AG09319 (cell line): Measurements from ENCODE around the gene ARMH3.

Experiments used
- DNase-seq: peaks from one replicate; pipeline ENCODE4 v3.0.0-alpha.2; 2010; ENCODE audit warnings: low read depth; ENCODE audit errors: extremely low read depth
- TF ChIP-seq, protein P1 (sequence below): IDR thresholded peaks from 2 replicates; pipeline ENCODE4 v1.5.1; 2011; ENCODE audit warnings: low read depth, mild to moderate bottlenecking, inconsistent platforms, low read length, moderate library complexity

ARMH3 gene

DNA sequence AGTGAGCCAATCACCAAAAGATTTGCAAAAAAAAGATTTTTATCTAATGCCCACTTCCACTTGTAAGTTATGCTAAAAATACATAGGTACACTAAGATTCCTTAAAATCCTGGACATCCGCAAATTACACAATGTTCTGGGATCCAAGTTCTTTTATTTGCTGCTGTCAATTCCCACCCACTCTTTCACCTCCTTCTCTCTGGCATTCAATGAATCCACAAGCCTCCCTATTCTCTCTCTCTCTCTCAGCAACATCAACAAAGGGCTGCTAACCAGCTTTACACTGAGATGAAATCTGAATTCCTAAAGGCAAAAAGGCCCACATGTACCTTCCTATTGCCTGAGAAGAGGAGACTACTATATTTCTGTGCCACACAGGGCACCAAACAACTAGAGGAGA, 99.9 kb downstream of the ARMH3 start:
- TF ChIP-seq, protein P1, sequence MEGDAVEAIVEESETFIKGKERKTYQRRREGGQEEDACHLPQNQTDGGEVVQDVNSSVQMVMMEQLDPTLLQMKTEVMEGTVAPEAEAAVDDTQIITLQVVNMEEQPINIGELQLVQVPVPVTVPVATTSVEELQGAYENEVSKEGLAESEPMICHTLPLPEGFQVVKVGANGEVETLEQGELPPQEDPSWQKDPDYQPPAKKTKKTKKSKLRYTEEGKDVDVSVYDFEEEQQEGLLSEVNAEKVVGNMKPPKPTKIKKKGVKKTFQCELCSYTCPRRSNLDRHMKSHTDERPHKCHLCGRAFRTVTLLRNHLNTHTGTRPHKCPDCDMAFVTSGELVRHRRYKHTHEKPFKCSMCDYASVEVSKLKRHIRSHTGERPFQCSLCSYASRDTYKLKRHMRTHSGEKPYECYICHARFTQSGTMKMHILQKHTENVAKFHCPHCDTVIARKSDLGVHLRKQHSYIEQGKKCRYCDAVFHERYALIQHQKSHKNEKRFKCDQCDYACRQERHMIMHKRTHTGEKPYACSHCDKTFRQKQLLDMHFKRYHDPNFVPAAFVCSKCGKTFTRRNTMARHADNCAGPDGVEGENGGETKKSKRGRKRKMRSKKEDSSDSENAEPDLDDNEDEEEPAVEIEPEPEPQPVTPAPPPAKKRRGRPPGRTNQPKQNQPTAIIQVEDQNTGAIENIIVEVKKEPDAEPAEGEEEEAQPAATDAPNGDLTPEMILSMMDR = no peak
- DNase-seq = no peak

DNA sequence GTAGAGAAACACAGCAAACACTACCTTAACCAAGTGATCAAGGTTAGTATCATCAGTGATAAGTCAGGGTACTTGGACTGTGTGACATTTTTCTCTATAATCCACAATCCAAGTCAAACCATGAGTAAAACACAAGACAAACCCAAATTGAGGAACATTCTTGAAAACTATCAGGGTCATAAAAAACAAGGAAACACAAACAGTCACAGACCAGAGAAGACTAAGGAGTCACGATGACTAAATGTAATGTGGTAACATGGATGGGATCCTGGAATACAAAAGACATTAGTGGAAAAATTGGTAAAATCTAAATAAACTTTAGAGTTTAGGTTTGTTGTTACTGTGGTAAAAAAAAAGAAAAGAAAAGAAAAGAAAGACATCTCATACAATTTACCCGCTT, 103.8 kb downstream of the ARMH3 start:
- no peak for DNase-seq
- TF ChIP-seq, protein P1 = no peak

DNA sequence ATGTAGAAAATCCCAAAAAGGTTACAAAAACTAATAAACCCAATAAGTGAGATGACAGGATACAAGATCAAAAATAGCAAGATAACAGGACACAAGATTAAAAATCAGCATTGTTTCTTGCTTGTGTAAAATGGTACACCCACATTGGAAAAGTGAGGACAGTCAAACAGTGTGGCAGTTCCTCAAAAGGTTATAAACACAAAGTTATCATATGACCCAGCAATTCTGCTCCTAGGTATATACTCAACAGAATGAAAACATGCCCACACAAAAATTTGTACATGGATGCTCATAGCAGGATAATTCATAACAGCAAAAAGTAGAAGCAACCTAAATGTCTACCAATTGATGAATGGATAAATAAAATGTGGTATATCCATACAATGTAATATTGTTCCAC, 105.8 kb downstream of the ARMH3 start:
- DNase-seq = no peak
- TF ChIP-seq, protein P1 = no peak

DNA sequence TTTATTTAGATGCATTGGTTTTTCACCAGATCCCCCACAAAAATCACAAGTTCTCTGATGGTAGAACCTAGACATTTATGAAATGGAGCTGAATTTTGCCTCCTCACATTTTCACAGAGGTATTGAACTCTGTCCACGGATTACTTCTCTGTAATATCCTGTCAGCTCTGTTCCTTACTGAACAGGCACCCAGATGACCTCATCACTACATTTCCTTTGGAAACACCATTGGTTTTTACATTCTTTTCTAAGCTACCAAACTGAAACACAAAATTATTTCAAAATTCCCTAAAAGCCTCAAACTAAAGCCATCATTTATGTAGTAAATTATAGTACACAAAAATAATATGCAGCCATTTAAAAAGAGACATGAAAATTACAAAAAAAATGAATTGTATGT, 114.1 kb downstream of the ARMH3 start:
- no peak for DNase-seq
- TF ChIP-seq, protein P1 = no peak

DNA sequence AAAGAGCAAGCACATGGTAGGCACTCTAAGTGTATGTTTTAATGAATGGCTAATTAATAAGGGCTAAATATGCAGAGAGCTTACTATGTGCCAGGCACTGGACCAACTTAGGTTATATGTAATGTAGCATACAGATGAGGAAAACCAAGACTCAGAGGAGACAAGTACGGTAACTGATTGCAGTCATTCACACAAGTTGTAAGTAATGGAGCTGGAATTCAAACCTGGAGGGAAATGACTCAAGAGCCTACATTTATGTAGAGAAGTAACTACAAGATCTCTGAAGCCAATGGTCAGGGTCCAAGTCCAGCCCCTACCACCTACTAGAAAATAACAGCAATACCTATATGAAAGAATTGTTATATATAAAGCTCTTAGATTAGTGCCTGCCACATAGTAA, 115.1 kb downstream of the ARMH3 start:
- DNase-seq = no peak
- TF ChIP-seq, protein P1 = no peak

DNA sequence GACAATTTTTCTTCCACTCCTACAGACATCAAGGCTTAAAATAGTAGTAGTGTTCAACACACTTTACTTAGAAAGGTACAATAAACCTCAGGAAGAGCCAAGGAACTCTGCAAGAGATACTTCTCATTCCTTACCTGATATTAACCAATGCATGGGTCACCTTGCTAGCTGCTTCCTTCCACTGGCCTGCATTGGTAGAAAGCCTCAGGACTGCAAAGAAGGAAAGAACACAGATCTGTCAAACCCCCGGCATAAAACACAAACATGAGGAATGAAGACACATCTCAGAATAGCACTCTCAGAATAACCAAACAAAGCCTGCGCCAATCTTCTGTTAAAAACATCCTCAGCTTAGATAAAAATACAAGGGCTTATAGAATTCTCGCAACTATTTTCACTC, 116.2 kb downstream of the ARMH3 start:
- TF ChIP-seq, protein P1 = no peak
- DNase-seq = no peak

DNA sequence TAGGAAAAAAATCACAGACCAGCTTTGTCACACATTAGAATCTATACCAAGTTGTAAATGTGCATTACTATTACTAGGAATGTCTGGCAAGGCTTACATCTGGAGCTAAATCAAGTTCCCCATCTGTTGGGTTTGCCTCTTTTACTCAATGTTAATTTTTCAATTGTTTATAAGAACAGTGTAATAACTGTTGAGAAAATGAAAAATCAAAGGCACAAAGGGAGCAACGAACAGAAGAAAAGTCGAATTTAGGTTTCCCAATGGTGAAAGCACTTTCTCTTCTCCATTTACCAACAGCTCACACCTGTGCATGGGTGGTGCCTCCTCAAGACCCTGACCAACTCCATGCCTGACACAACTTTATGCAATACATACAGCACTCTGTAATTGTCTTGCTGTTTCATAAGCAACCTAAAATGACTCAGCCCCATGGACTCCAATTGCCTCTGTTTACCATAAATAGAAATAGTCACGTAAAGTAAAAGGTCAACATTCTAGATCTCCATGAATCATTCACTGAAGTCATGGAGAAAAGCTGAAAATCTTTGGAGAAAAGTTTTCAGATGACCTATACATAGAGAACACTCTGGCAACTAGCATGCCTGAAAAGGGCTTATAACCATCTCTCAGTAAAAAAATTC, 116.8 kb downstream of the ARMH3 start:
- TF ChIP-seq, protein P1 = no peak
- DNase-seq = peak; percentile 90
